ENCODE data around the gene MUC3A. TPM values are rescaled to one million over a fixed set of nuclear protein-coding genes. Genes with fewer than 3 reads are reported as not detected.

The MUC3A gene, protein sequence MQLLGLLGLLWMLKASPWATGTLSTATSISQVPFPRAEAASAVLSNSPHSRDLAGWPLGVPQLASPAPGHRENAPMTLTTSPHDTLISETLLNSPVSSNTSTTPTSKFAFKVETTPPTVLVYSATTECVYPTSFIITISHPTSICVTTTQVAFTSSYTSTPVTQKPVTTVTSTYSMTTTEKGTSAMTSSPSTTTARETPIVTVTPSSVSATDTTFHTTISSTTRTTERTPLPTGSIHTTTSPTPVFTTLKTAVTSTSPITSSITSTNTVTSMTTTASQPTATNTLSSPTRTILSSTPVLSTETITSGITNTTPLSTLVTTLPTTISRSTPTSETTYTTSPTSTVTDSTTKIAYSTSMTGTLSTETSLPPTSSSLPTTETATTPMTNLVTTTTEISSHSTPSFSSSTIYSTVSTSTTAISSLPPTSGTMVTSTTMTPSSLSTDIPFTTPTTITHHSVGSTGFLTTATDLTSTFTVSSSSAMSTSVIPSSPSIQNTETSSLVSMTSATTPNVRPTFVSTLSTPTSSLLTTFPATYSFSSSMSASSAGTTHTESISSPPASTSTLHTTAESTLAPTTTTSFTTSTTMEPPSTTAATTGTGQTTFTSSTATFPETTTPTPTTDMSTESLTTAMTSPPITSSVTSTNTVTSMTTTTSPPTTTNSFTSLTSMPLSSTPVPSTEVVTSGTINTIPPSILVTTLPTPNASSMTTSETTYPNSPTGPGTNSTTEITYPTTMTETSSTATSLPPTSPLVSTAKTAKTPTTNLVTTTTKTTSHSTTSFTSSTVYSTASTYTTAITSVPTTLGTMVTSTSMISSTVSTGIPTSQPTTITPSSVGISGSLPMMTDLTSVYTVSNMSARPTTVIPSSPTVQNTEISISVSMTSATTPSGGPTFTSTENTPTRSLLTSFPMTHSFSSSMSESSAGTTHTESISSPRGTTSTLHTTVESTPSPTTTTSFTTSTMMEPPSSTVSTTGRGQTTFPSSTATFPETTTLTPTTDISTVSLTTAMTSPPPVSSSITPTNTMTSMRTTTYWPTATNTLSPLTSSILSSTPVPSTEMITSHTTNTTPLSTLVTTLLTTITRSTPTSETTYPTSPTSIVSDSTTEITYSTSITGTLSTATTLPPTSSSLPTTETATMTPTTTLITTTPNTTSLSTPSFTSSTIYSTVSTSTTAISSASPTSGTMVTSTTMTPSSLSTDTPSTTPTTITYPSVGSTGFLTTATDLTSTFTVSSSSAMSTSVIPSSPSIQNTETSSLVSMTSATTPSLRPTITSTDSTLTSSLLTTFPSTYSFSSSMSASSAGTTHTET (N-terminal part only)
- not detected in 2 replicates for total RNA-seq

GRCh38 chr7:100949227-100949932, at the start of gene MUC3A:
Gene MUC3A (plus strand): TSS chr7:100949534. CDS start chr7:100949625, 91 bp downstream.

GRCh38 chr7:100969066-100969615, 19.8 kb downstream of the MUC3A start, which contains the start of gene MUC12:
Gene MUC12 (plus strand): TSS chr7:100969565. CDS start chr7:100969623, 58 bp downstream.

Other genes starting within 250 kb of the MUC3A start
- gene POP7, start 243.4 kb upstream of the MUC3A start, total RNA-seq: 27.6 and 31.5 TPM in 2 replicates
- gene EPO, start 229.1 kb upstream of the MUC3A start, total RNA-seq: not detected in 2 replicates
- gene ZAN, start 215.9 kb upstream of the MUC3A start, total RNA-seq: not detected in 2 replicates
- gene EPHB4, start 122.0 kb upstream of the MUC3A start, total RNA-seq: 38.6 and 45.7 TPM in 2 replicates
- gene SLC12A9, start 96.8 kb upstream of the MUC3A start, total RNA-seq: 14.1 and 16.8 TPM in 2 replicates
- gene TRIP6, start 82.1 kb upstream of the MUC3A start, total RNA-seq: 64.0 and 71.9 TPM in 2 replicates
- gene SRRT, start 74.4 kb upstream of the MUC3A start, total RNA-seq: 29.3 and 36.5 TPM in 2 replicates
- 4.1 and 6.7 TPM in 2 replicates for gene UFSP1, start 59.8 kb upstream of the MUC3A start, total RNA-seq
- gene ACHE, start 53.6 kb upstream of the MUC3A start, total RNA-seq: not detected in 2 replicates
- 0.57 and 0.92 TPM in 2 replicates for gene MUC12, start 20.0 kb downstream of the MUC3A start, total RNA-seq
- under 0.01 TPM in 1 of 2 replicates, not detected in the other for gene MUC17, start 70.5 kb downstream of the MUC3A start, total RNA-seq
- 21.6 and 22.3 TPM in 2 replicates for gene TRIM56, start 135.9 kb downstream of the MUC3A start, total RNA-seq
- 233 and 240 TPM in 2 replicates for gene SERPINE1, start 177.6 kb downstream of the MUC3A start, total RNA-seq
- gene AP1S1, start 204.9 kb downstream of the MUC3A start, total RNA-seq: 167 and 187 TPM in 2 replicates
- gene VGF, start 216.0 kb downstream of the MUC3A start, total RNA-seq: 0.14 and 0.18 TPM in 2 replicates
- not detected in 2 replicates for gene NAT16, start 230.8 kb downstream of the MUC3A start, total RNA-seq

Measured in smooth muscle cell of bladder (primary cell).